ENCODE results near the gene KRTAP3-1. TPM values are rescaled to one million over a fixed set of nuclear protein-coding genes. Genes with fewer than 3 reads are reported as not detected.

Gene KRTAP3-1
- total RNA-seq, 1 experiment from 2014 or later, result not detected

DNA sequence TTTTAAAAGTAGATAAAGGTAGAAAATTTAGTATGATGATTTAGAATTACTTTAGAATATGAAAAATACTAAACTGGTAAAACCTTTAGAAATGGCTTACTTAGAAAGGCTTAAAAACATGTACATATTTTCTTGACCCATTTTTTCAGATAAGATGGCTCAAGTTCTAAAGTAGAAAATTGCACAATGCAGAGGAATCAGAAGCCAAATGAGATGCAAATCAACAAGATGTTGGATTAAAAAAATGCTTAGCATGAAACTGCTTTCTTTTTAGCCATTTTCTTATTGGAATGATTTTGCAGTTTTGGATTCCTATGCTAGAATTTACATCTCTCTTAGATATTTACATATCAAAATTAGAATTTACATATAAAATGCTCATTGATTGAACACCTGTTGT lies 1.5 kb upstream of the KRTAP3-1 start:
- no peaks in the 10 kb centered on the region for H4K20me1 ChIP-seq (ENCODE audit: control insufficient read depth, insufficient read depth, insufficient read length)
- H3K4me1 Mint-ChIP-seq, result peaks cover 17 to 19% of the 10 kb centered on the region in 2 experiments
- H3K23ac ChIP-seq (ENCODE audit: insufficient read length, low read depth, low read length), result no peak overlapping the region
- no peaks in the 10 kb centered on the region for H3K79me2 ChIP-seq (ENCODE audit: insufficient read depth, low read length)
- TF ChIP-seq, protein P1, sequence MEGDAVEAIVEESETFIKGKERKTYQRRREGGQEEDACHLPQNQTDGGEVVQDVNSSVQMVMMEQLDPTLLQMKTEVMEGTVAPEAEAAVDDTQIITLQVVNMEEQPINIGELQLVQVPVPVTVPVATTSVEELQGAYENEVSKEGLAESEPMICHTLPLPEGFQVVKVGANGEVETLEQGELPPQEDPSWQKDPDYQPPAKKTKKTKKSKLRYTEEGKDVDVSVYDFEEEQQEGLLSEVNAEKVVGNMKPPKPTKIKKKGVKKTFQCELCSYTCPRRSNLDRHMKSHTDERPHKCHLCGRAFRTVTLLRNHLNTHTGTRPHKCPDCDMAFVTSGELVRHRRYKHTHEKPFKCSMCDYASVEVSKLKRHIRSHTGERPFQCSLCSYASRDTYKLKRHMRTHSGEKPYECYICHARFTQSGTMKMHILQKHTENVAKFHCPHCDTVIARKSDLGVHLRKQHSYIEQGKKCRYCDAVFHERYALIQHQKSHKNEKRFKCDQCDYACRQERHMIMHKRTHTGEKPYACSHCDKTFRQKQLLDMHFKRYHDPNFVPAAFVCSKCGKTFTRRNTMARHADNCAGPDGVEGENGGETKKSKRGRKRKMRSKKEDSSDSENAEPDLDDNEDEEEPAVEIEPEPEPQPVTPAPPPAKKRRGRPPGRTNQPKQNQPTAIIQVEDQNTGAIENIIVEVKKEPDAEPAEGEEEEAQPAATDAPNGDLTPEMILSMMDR (conservative IDR thresholded peaks at IDR 0.05), result no peak
- no peak overlapping the region for H3K9ac ChIP-seq (ENCODE audit: extremely low read depth, insufficient read length, low read length)
- H3T11ph ChIP-seq (ENCODE audit: low read length), result no peak overlapping the region
- H3K18ac ChIP-seq (ENCODE audit: insufficient read length, low read depth, low read length), result no peak overlapping the region
- H3K23me2 ChIP-seq (ENCODE audit: insufficient read length, low read depth, low read length, poor library complexity, severe bottlenecking), result no peaks in the 10 kb centered on the region
- H4K91ac ChIP-seq (ENCODE audit: insufficient read length, low read depth, low read length), result no peak overlapping the region
- H3K4me2 ChIP-seq (ENCODE audit: insufficient read depth, insufficient read length, low read length), result no peak overlapping the region
- H3K14ac ChIP-seq (ENCODE audit: insufficient read depth, low read length), result no peak overlapping the region
- no peak overlapping the region for H2BK5ac ChIP-seq (ENCODE audit: insufficient read length, low read length)
- H3K27ac Mint-ChIP-seq, result no peak overlapping the region
- no peak overlapping the region for H4K5ac ChIP-seq (ENCODE audit: insufficient read length, low read depth, low read length)
- H3K4me3 Mint-ChIP-seq, result no peak overlapping the region
- H3K9me3 ChIP-seq (ENCODE audit: control insufficient read depth, low read depth, low read length), result no peaks in the 10 kb centered on the region
- H4K8ac ChIP-seq (replicated peaks; ENCODE audit: insufficient read length, low read depth, low read length), result no peak overlapping the region
- no peak overlapping the region for H2AFZ ChIP-seq (ENCODE audit: low read length)
- H2BK20ac ChIP-seq (ENCODE audit: low read depth, low read length, poor library complexity, severe bottlenecking), result no peak overlapping the region
- H3K56ac ChIP-seq (ENCODE audit: insufficient read length, low read depth, low read length), result no peak overlapping the region
- DNase-seq, result no peak
- no peaks in the 10 kb centered on the region; the same call in 1 of the 2 replicates for H3K4me1 ChIP-seq (ENCODE audit: insufficient read depth, low read length)
- H2BK120ac ChIP-seq (ENCODE audit: low read depth, low read length, poor library complexity, severe bottlenecking), result no peak overlapping the region
- H3K9me3 Mint-ChIP-seq, result no peaks in the 10 kb centered on the region
- H2BK15ac ChIP-seq (ENCODE audit: low read depth, low read length), result no peak overlapping the region
- H3K27ac ChIP-seq (ENCODE audit: insufficient read length, low read depth, low read length), result no peak overlapping the region
- no peak overlapping the region for H2BK12ac ChIP-seq (ENCODE audit: insufficient read length, low read depth, low read length)
- no peaks in the 10 kb centered on the region for H3K27me3 Mint-ChIP-seq (ENCODE audit: low read depth)
- no peaks in the 10 kb centered on the region for H3K79me1 ChIP-seq (ENCODE audit: insufficient read depth, low read depth, low read length, poor library complexity, severe bottlenecking)
- no peaks in the 10 kb centered on the region for H3K36me3 Mint-ChIP-seq (ENCODE audit: insufficient read depth in 1 of 3, low read depth in 3 of 3)
- H3K4ac ChIP-seq (ENCODE audit: low read depth, low read length), result no peak overlapping the region
- no peak overlapping the region for H2AK5ac ChIP-seq (ENCODE audit: insufficient read length, low read length)
- no peaks in the 10 kb centered on the region for H3K27me3 ChIP-seq (ENCODE audit: insufficient read depth, low read length)

All from H9 (cell line).